ENCODE results near the gene EMP3. TPM values are rescaled to one million over a fixed set of nuclear protein-coding genes. Genes with fewer than 3 reads are reported as not detected.

Gene EMP3
- total and polyA plus RNA-seq, 9 of the 15 experiments (the other 6 are each of a cell fraction or from before 2014, with no cell fraction given), result 123 to 386 (median 296) TPM

- no peak overlapping the region for H3K4me3 ChIP-seq
- no peak overlapping the region for H2AFZ ChIP-seq (ENCODE audit: low read depth, low read length)
- no peaks in the 10 kb centered on the region for H3K36me3 ChIP-seq (ENCODE audit: control insufficient read depth, insufficient read depth, low read length)
- H3K9me3 ChIP-seq (replicated peaks; ENCODE audit: control insufficient read depth, insufficient read depth, low read depth, low read length), result no peaks in the 10 kb centered on the region
- H4K20me1 ChIP-seq (replicated peaks; ENCODE audit: control insufficient read depth, insufficient read depth, low read length), result no peaks in the 10 kb centered on the region
- no peak overlapping the region for H3K27ac ChIP-seq (ENCODE audit: extremely low read depth, low read depth, low read length)
- in situ Hi-C loops (cut with MboI), result no loop called here
- H3K4me2 ChIP-seq (ENCODE audit: insufficient read depth, low read length), result no peak overlapping the region
- H3K9ac ChIP-seq (ENCODE audit: insufficient read depth in 1 of 2, low read depth in 2 of 2, low read length in 2 of 2), result no peak overlapping the region
- ChIA-PET POLR2A (interaction anchor here (0.6 kb wide), 1 partner anchor 19 kb away, joined by 3 read pairs; no protein-coding TSS in a partner anchor), CTCF (ENCODE audit: low intra/inter-chr PET ratio) (no interaction called here)
- no TSS peak for BruUV-seq (replicated peaks)
- ATAC-seq (no peak), DNase-seq (ENCODE audit: extremely low read depth in 1 of 4, low spot score in 3 of 4) (no peak), FAIRE-seq (no peak)
- H3K4me1 ChIP-seq (replicated peaks in 1 of 2; ENCODE audit: control insufficient read depth in 2 of 2, insufficient read depth in 2 of 2, low read length in 2 of 2), result peaks cover 0 to 14% of the 10 kb centered on the region in 2 experiments; a peak in 2 of 5 replicates
- no peaks in the 10 kb centered on the region for H3K79me2 ChIP-seq (ENCODE audit: control insufficient read depth, insufficient read depth, low read length)
- intact Hi-C loops (cut with micrococcal nuclease), result loop anchor here (10.0 kb wide), 1 partner anchor 192 kb away; no protein-coding TSS in a partner anchor
- H3K27me3 ChIP-seq (ENCODE audit: control insufficient read depth in 2 of 2, insufficient read depth in 2 of 2, low read length in 2 of 2), result peaks cover 0 to under 1% of the 10 kb centered on the region in 2 experiments; a peak in 2 of 5 replicates
- no peaks in the 10 kb centered on the region for H3K9me1 ChIP-seq (ENCODE audit: control insufficient read depth, insufficient read depth, low read length)
- 36% methylated on average over 28 of the region's 42 CpGs for WGBS (ENCODE audit: insufficient coverage, low coverage, missing lambda C conversion rate)
- TF ChIP-seq MTA1 (IDR thresholded peaks at IDR 0.05; ENCODE audit: borderline replicate concordance), result no peak
- TF ChIP-seq JUN (IDR thresholded peaks at IDR 0.05; ENCODE audit: borderline replicate concordance, low read depth, low read length), result no peak
- no peak for TF ChIP-seq JUN (CRISPR knock-in tag; IDR thresholded peaks at IDR 0.05; ENCODE audit: borderline replicate concordance)
- no peak for TF ChIP-seq ZNF24 (IDR thresholded peaks at IDR 0.05)
- no peak for TF ChIP-seq E2F1 (CRISPR knock-in tag; IDR thresholded peaks at IDR 0.05)
- peak; percentile 70 for TF ChIP-seq USF1 (CRISPR knock-in tag; IDR thresholded peaks at IDR 0.05)
- no peak for TF ChIP-seq ZKSCAN3 (CRISPR knock-in tag; IDR thresholded peaks at IDR 0.05)
- TF ChIP-seq NR0B1 (IDR thresholded peaks at IDR 0.05; ENCODE audit: partially characterized antibody), result no peak
- peak; percentile 74 for TF ChIP-seq USF2 (CRISPR knock-in tag; IDR thresholded peaks at IDR 0.05)
- no peak for TF ChIP-seq SIN3B (IDR thresholded peaks at IDR 0.05; ENCODE audit: low read depth)
- TF ChIP-seq ZNF174 (CRISPR knock-in tag; IDR thresholded peaks at IDR 0.05), result no peak
- 0 out of 2 replicates have a peak, but pooled peaks have one; percentile 58 for TF ChIP-seq ZBTB33 (CRISPR knock-in tag; IDR thresholded peaks at IDR 0.05)
- TF ChIP-seq CCAR2 (IDR thresholded peaks at IDR 0.05; ENCODE audit: low read depth, low read length), result no peak
- no peak for TF ChIP-seq RAD51 (IDR thresholded peaks at IDR 0.05; ENCODE audit: borderline replicate concordance, low read depth)
- TF ChIP-seq HDAC8 (tag; IDR thresholded peaks at IDR 0.05), result no peak
- TF ChIP-seq ZBTB8A (IDR thresholded peaks at IDR 0.05; ENCODE audit: partially characterized antibody), result no peak
These were observed 28.2 kb upstream of the EMP3 start for GRCh38 chr19:48296963-48297734.

Data from K562 (cell line).